Measurements from ENCODE around the gene RPL18. TPM values are rescaled to one million over a fixed set of nuclear protein-coding genes. Genes with fewer than 3 reads are reported as not detected.

RPL18 gene
- total RNA-seq, 1 experiment from 2014 or later = 1,736 TPM

DNA sequence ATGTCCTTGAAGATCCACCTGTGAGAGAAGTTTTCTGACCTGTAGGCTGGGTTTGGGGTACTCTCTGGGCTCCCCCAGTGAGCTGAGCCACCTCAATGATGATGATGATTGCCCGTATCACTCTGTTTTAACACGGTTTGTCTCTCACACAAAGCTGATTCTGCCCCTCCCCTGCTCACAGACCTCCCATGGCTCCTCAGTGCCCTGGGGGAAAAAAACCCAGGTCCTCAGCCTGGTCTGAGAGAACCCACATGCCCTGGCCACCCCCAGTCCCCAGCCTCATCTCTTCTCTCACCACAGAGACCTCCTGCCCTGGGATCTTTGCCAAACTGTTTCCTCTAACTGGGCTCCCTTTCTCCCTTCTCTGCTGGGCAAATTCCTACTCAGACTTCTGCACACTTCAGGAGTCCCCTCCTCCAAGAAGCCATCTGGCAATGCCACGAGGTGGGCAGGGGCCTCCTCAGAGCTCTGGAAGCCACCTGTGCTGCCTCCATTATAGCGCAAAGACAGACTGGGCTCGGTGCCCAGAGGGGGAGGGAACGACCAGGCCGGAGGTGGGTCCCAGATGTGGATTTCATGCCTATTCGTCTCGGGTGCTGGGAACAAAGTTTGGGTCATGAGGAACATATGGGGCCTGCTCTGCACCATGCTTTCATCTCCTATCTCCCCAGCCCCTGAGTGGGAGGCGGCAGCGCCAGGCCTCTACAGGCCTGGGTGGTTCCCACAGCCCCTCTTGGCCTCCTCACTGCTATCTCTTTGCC, 35.5 kb upstream of the RPL18 start:
- POLR2A ChIA-PET = interaction anchor here (0.6 kb wide), 1 partner anchor 43 kb away, joined by 4 read pairs; no protein-coding TSS in a partner anchor
- no peaks in the 10 kb centered on the region for H3K9me3 Mint-ChIP-seq (ENCODE audit: unreplicated experiment)
- TF ChIP-seq, protein P1, sequence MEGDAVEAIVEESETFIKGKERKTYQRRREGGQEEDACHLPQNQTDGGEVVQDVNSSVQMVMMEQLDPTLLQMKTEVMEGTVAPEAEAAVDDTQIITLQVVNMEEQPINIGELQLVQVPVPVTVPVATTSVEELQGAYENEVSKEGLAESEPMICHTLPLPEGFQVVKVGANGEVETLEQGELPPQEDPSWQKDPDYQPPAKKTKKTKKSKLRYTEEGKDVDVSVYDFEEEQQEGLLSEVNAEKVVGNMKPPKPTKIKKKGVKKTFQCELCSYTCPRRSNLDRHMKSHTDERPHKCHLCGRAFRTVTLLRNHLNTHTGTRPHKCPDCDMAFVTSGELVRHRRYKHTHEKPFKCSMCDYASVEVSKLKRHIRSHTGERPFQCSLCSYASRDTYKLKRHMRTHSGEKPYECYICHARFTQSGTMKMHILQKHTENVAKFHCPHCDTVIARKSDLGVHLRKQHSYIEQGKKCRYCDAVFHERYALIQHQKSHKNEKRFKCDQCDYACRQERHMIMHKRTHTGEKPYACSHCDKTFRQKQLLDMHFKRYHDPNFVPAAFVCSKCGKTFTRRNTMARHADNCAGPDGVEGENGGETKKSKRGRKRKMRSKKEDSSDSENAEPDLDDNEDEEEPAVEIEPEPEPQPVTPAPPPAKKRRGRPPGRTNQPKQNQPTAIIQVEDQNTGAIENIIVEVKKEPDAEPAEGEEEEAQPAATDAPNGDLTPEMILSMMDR (IDR thresholded peaks at IDR 0.05; ENCODE audit: unreplicated experiment) = no peak
- no peaks in the 10 kb centered on the region for H3K27me3 Mint-ChIP-seq (ENCODE audit: insufficient read depth, unreplicated experiment)
- H3K36me3 Mint-ChIP-seq (ENCODE audit: insufficient read depth, unreplicated experiment) = no peaks in the 10 kb centered on the region
- intact Hi-C loops (cut with micrococcal nuclease) = no loop called here
- no TSS peak for BruUV-seq (replicated peaks)
- no peak overlapping the region for H3K27ac Mint-ChIP-seq (ENCODE audit: low read depth, unreplicated experiment)
- H3K4me3 Mint-ChIP-seq (ENCODE audit: unreplicated experiment) = no peak overlapping the region
- H3K4me1 Mint-ChIP-seq (ENCODE audit: insufficient read depth, unreplicated experiment) = peaks cover 16% of the 10 kb centered on the region
- CTCF ChIA-PET = no interaction called here
- no peak for DNase-seq (ENCODE audit: unreplicated experiment)

DNA sequence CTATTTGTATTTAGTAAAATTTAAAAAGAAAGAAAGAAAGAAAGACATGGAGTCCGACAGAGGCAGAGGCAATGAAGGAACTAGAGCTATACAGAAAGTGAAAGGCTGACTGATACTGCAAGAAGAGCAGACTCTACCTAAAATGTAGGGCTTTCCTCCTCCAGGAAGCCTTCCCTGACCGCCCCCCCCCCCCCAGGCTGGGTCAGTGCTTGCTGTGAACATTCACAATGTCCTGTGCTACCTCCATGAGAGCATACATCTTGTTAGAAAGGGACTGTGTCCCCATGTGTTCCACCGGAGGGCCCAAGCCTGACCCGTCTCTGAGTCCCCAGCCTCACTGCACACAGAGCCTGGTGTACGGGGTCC, 32.7 kb upstream of the RPL18 start:
- no peak for DNase-seq (ENCODE audit: unreplicated experiment)
- TF ChIP-seq, protein P1 (IDR thresholded peaks at IDR 0.05; ENCODE audit: unreplicated experiment) = no peak
- Mint-ChIP-seq H3K36me3 (ENCODE audit: insufficient read depth, unreplicated experiment) (no peaks in the 10 kb centered on the region), H3K4me1 (ENCODE audit: insufficient read depth, unreplicated experiment) (peaks cover 18% of the 10 kb centered on the region), H3K9me3 (ENCODE audit: unreplicated experiment) (no peaks in the 10 kb centered on the region), H3K4me3 (ENCODE audit: unreplicated experiment) (no peak overlapping the region), H3K27ac (ENCODE audit: low read depth, unreplicated experiment) (no peak overlapping the region), H3K27me3 (ENCODE audit: insufficient read depth, unreplicated experiment) (no peaks in the 10 kb centered on the region)
- CTCF ChIA-PET = interaction anchor here (0.7 kb wide), 1 partner anchor 161 kb away, joined by 4 read pairs; no protein-coding TSS in a partner anchor
- POLR2A ChIA-PET = interaction anchor here (1.0 kb wide), 1 partner anchor 32 kb away, joined by 3 read pairs; the partner anchor contains the start of genes RPL18 and SPHK2
- intact Hi-C loops (cut with micrococcal nuclease) = no loop called here
- BruUV-seq (replicated peaks) = no TSS peak

DNA sequence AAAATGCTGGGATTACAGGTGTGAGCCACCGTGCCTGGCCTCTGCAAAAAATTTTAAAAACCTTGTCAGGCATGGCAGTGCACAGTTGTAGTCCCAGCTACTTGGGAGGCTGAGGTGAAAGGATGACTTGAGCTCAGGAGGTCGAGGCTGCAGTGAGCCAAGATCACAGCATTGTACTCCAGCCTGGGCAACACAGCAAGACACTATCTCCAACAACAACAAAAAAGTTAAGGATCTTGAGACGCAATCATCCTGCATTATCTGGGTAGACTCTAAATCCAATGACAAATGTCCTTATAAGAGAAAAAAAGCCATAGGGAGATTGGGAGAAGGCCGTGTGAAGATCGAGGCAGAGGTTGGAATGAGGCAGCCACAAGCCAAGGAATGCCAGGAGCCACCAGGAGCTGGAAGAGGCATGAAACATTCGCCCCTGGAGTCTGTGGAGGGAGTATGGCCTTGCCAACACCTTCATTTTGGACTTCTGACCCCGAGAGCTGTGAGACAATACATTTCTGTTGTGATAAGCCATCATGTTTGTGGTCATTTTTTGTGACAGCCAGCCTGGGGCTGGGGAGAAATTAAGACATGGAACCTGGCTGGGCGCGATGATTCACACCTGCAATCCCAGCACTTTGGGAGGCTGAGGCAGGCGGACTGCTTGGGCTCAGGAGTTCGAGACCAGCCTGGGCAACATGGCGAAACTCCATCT, 32.1 kb upstream of the RPL18 start:
- intact Hi-C loops (cut with micrococcal nuclease) = no loop called here
- TF ChIP-seq, protein P1 (IDR thresholded peaks at IDR 0.05; ENCODE audit: unreplicated experiment) = no peak
- H3K27ac Mint-ChIP-seq (ENCODE audit: low read depth, unreplicated experiment) = peak overlapping the region; percentile 22
- no peak for DNase-seq (ENCODE audit: unreplicated experiment)
- H3K4me3 Mint-ChIP-seq (ENCODE audit: unreplicated experiment) = no peak overlapping the region
- no peaks in the 10 kb centered on the region for H3K27me3 Mint-ChIP-seq (ENCODE audit: insufficient read depth, unreplicated experiment)
- no peaks in the 10 kb centered on the region for H3K36me3 Mint-ChIP-seq (ENCODE audit: insufficient read depth, unreplicated experiment)
- H3K4me1 Mint-ChIP-seq (ENCODE audit: insufficient read depth, unreplicated experiment) = peaks cover 21% of the 10 kb centered on the region
- ChIA-PET CTCF (interaction anchor here (0.6 to 1.0 kb wide), 5 partner anchors 25 to 333 kb away, joined by 3 to 4 read pairs (median 3); no protein-coding TSS in a partner anchor), POLR2A (interaction anchor here (1.0 kb wide), 1 partner anchor 32 kb away, joined by 3 read pairs; the partner anchor contains the start of genes RPL18 and SPHK2)
- BruUV-seq (replicated peaks) = no TSS peak
- no peaks in the 10 kb centered on the region for H3K9me3 Mint-ChIP-seq (ENCODE audit: unreplicated experiment)

DNA sequence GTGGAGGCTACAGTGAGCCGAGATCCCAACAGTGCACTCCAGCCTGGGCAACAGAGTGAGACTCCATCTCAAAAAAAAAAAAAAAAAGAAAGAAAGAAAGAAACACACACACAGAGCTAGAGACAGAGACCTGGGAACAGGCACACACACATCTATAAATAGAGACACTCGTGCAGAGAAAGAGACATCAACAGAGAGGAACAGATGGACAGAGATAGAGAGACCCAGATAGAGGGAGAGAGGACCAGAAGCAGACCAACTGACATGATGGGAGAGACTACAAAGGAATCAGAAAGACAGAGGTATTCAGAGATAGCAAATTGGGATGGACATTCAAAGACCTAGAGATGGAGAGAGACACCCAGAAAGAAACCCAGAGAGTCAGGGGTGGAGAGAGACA, 29.2 kb upstream of the RPL18 start:
- H3K4me3 Mint-ChIP-seq (ENCODE audit: unreplicated experiment) = peak overlapping the region; percentile 4
- POLR2A ChIA-PET = interaction anchor here (0.7 to 1.3 kb wide), 2 partner anchors 12 to 14 kb away, joined by 3 read pairs; no protein-coding TSS in a partner anchor
- peaks cover 4% of the 10 kb centered on the region for H3K27me3 Mint-ChIP-seq (ENCODE audit: insufficient read depth, unreplicated experiment)
- DNase-seq (ENCODE audit: unreplicated experiment) = no peak
- BruUV-seq (replicated peaks) = no TSS peak
- no peaks in the 10 kb centered on the region for H3K9me3 Mint-ChIP-seq (ENCODE audit: unreplicated experiment)
- TF ChIP-seq, protein P1 (IDR thresholded peaks at IDR 0.05; ENCODE audit: unreplicated experiment) = no peak
- H3K4me1 Mint-ChIP-seq (ENCODE audit: insufficient read depth, unreplicated experiment) = peaks cover 24% of the 10 kb centered on the region
- intact Hi-C loops (cut with micrococcal nuclease) = loop anchor here (2.0 kb wide), 1 partner anchor 187 kb away; no protein-coding TSS in a partner anchor
- H3K36me3 Mint-ChIP-seq (ENCODE audit: insufficient read depth, unreplicated experiment) = no peaks in the 10 kb centered on the region
- no peak overlapping the region for H3K27ac Mint-ChIP-seq (ENCODE audit: low read depth, unreplicated experiment)
- CTCF ChIA-PET = interaction anchor here (0.6 kb wide), 2 partner anchors 29 to 253 kb away, joined by 3 to 4 read pairs; no protein-coding TSS in a partner anchor
